Fibroblast of skin of abdomen (primary cell): ENCODE results near the gene PACRG.

ENCODE experiments used
- DNase-seq: peaks from one replicate; pipeline ENCODE4 v3.0.0-alpha.2; 2013

Gene PACRG

GRCh38 chr6:162868397-162868796 lies 140.6 kb downstream of the PACRG start:
- no peak for DNase-seq

GRCh38 chr6:162871966-162872365 lies 144.2 kb downstream of the PACRG start:
- peak; percentile 17 for DNase-seq

- DNase-seq: peak; percentile 17
Measured at GRCh38 chr6:162873537-162873936, 145.8 kb downstream of the PACRG start.

GRCh38 chr6:162875070-162875469 lies 147.3 kb downstream of the PACRG start:
- DNase-seq: no peak

GRCh38 chr6:162882801-162883481 lies 155.2 kb downstream of the PACRG start:
- DNase-seq: no peak

- DNase-seq: no peak
Measured at GRCh38 chr6:162887981-162888689, 160.4 kb downstream of the PACRG start.

GRCh38 chr6:162889303-162889702 lies 161.5 kb downstream of the PACRG start:
- no peak for DNase-seq

GRCh38 chr6:162898011-162898410 lies 170.2 kb downstream of the PACRG start:
- no peak for DNase-seq

- DNase-seq: no peak
Measured at GRCh38 chr6:162899148-162899547, 171.4 kb downstream of the PACRG start.

GRCh38 chr6:162900503-162900902 lies 172.7 kb downstream of the PACRG start:
- DNase-seq: no peak

- DNase-seq: no peak
Measured at GRCh38 chr6:162904069-162904663, 176.4 kb downstream of the PACRG start.

GRCh38 chr6:162906479-162906878 lies 178.7 kb downstream of the PACRG start:
- no peak for DNase-seq

- peak; percentile 18 for DNase-seq
Measured at GRCh38 chr6:162907876-162908481, 180.2 kb downstream of the PACRG start.

GRCh38 chr6:162913206-162913605 lies 185.4 kb downstream of the PACRG start:
- no peak for DNase-seq

GRCh38 chr6:162917506-162917905 lies 189.7 kb downstream of the PACRG start:
- peak; percentile 67 for DNase-seq

GRCh38 chr6:162921062-162921461 lies 193.3 kb downstream of the PACRG start:
- DNase-seq: no peak

- DNase-seq: no peak
Measured at GRCh38 chr6:162921510-162922040, 193.8 kb downstream of the PACRG start.

GRCh38 chr6:162922563-162923166 lies 194.9 kb downstream of the PACRG start:
- DNase-seq: peak; percentile 49

- DNase-seq: no peak
Measured at GRCh38 chr6:162934844-162935243, 207.1 kb downstream of the PACRG start.

- no peak for DNase-seq
Measured at GRCh38 chr6:162940426-162940825, 212.7 kb downstream of the PACRG start.

- no peak for DNase-seq
Measured at GRCh38 chr6:162941128-162941527, 213.4 kb downstream of the PACRG start.

GRCh38 chr6:162942866-162943265 lies 215.1 kb downstream of the PACRG start:
- DNase-seq: peak; percentile 90

GRCh38 chr6:162943369-162943768 lies 215.6 kb downstream of the PACRG start:
- no peak for DNase-seq
